DOHH2 (cell line): ENCODE results near the gene CMTR2.

Experiments
- H3F3A ChIP-seq: fragments of 200-600 bp; sonication (generic), shearing (Covaris generic); 2 replicates; pipeline ENCODE4 v1.6.0; 2016; ENCODE audit warnings: antibody characterized with exemption, mild to moderate bottlenecking; ENCODE audit not compliant: control insufficient read depth, insufficient read depth
- H3K27ac ChIP-seq: fragments of 200-600 bp; sonication (generic); 2 replicates; pipeline ENCODE4 v1.5.1; 2014; ENCODE audit warnings: low read depth, mild to moderate bottlenecking, low read length, moderate library complexity
- H3K27me3 ChIP-seq: fragments of 200-600 bp; sonication (generic); 2 replicates; pipeline ENCODE4 v1.6.1; 2014; ENCODE audit warnings: mild to moderate bottlenecking, low read length, mixed read lengths; ENCODE audit not compliant: control insufficient read depth
- H3K36me3 ChIP-seq: fragments of 200-600 bp; sonication (generic); 2 replicates; pipeline ENCODE4 v1.6.1; 2014; ENCODE audit warnings: mild to moderate bottlenecking, low read length, moderate library complexity, mixed read lengths; ENCODE audit not compliant: control insufficient read depth
- H3K4me1 ChIP-seq: fragments of 200-600 bp; sonication (generic); 2 replicates; pipeline ENCODE4 v1.6.1; 2014; ENCODE audit warnings: mild to moderate bottlenecking, low read length, mixed read lengths; ENCODE audit not compliant: control insufficient read depth
- H3K4me2 ChIP-seq: fragments of 200-600 bp; sonication (generic); 2 replicates; pipeline ENCODE4 v1.6.0; 2014; ENCODE audit warnings: mild to moderate bottlenecking, low read length, moderate library complexity
- H3K4me3 ChIP-seq: fragments of 200-600 bp; sonication (generic); 2 replicates; pipeline ENCODE4 v1.5.1; 2014; ENCODE audit warnings: mild to moderate bottlenecking, low read length, mixed read lengths
- H3K79me2 ChIP-seq: fragments of 200-600 bp; sonication (generic); 2 replicates; pipeline ENCODE4 v1.6.1; 2014; ENCODE audit warnings: mild to moderate bottlenecking, low read length, mixed read lengths; ENCODE audit not compliant: control insufficient read depth
- H3K9me2 ChIP-seq: fragments of 200-600 bp; sonication (generic); replicated peaks from 2 replicates; pipeline ENCODE4 v1.6.1; 2014; ENCODE audit warnings: mild to moderate bottlenecking, low read length, mixed read lengths; ENCODE audit not compliant: control insufficient read depth
- H3K9me3 ChIP-seq: fragments of 200-600 bp; sonication (generic); 2 replicates; pipeline ENCODE4 v1.6.1; 2014; ENCODE audit warnings: antibody characterized with exemption, low read length, mixed read lengths; ENCODE audit not compliant: control insufficient read depth, insufficient read depth
- H4K20me1 ChIP-seq: fragments of 200-600 bp; sonication (generic); 2 replicates; pipeline ENCODE4 v1.6.0; 2014; ENCODE audit warnings: low read depth, mild to moderate bottlenecking, antibody characterized with exemption, low read length, moderate library complexity; ENCODE audit not compliant: control insufficient read depth, insufficient read depth
- CTCF ChIP-seq: fragments of 200-600 bp; sonication (generic); IDR thresholded peaks from one replicate; pipeline ENCODE4 v1.5.1; 2014; ENCODE audit warnings: antibody characterized with exemption, mild to moderate bottlenecking, low read depth, low read length; ENCODE audit not compliant: poor library complexity, severe bottlenecking
- EZH2phosphoT487 ChIP-seq: fragments of 200-600 bp; sonication (generic); IDR thresholded peaks from 2 replicates; pipeline ENCODE4 v1.6.1; 2017; ENCODE audit warnings: borderline replicate concordance, mild to moderate bottlenecking, antibody characterized with exemption, low read length, moderate library complexity, mixed read lengths

The CMTR2 gene

GRCh38 chr16:71242036-71242435, 47.2 kb downstream of the CMTR2 start:
- H3K27me3 ChIP-seq = no peaks in the 10 kb centered on the region
- H4K20me1 ChIP-seq = no peaks in the 10 kb centered on the region
- H3K4me3 ChIP-seq = no peak overlapping the region
- H3K4me2 ChIP-seq = no peak overlapping the region
- no peaks in the 10 kb centered on the region for H3K36me3 ChIP-seq
- H3K27ac ChIP-seq = no peak overlapping the region
- TF ChIP-seq CTCF = no peak
- TF ChIP-seq EZH2phosphoT487 = no peak
- H3K9me3 ChIP-seq = no peaks in the 10 kb centered on the region
- no peaks in the 10 kb centered on the region for H3K4me1 ChIP-seq
- H3K9me2 ChIP-seq = no peaks in the 10 kb centered on the region
- no peaks in the 10 kb centered on the region for H3F3A ChIP-seq
- no peaks in the 10 kb centered on the region for H3K79me2 ChIP-seq
